RWPE2 (cell line): ENCODE results near the gene DOK4.

Experiments used
- ATAC-seq: fragments of 200-7000 bp; cut with Tn5 transposase; 3 replicates; pipeline ENCODE4 v1.9.1; 2021; ENCODE audit warnings: low read depth
- DNase-seq: peaks from one replicate; pipeline ENCODE4 v3.0.0-alpha.2; 2020; ENCODE audit warnings: low spot score
- H3K27ac ChIP-seq: fragments of 450-650 bp; 2 replicates; pipeline ENCODE4 v1.5.1; 2017; ENCODE audit warnings: mild to moderate bottlenecking; ENCODE audit not compliant: poor library complexity, severe bottlenecking
- H3K27me3 ChIP-seq: fragments of 250-450 bp; sonication (Bioruptor Pico); 2 replicates; pipeline ENCODE4 v1.5.1; 2021; ENCODE audit warnings: mild to moderate bottlenecking, moderate library complexity; ENCODE audit not compliant: insufficient read depth, poor library complexity, severe bottlenecking
- H3K36me3 ChIP-seq: fragments of 250-450 bp; sonication (Bioruptor Pico); 2 replicates; pipeline ENCODE4 v1.5.1; 2020; ENCODE audit warnings: low read depth, mild to moderate bottlenecking, moderate library complexity
- H3K4me1 ChIP-seq: fragments of 250-450 bp; sonication (Bioruptor Pico); 2 replicates; pipeline ENCODE4 v1.5.1; 2021; ENCODE audit warnings: mild to moderate bottlenecking, moderate library complexity; ENCODE audit not compliant: insufficient read depth, poor library complexity, severe bottlenecking
- H3K4me3 ChIP-seq: fragments of 250-450 bp; sonication (Bioruptor Pico); 2 replicates; pipeline ENCODE4 v1.5.1; 2021; ENCODE audit warnings: mild to moderate bottlenecking, moderate library complexity; ENCODE audit not compliant: severe bottlenecking
- H3K9me3 ChIP-seq: fragments of 250-450 bp; sonication (Bioruptor Pico); 2 replicates; pipeline ENCODE4 v1.5.1; 2021; ENCODE audit warnings: mild to moderate bottlenecking, moderate library complexity; ENCODE audit not compliant: severe bottlenecking
- TF ChIP-seq, protein P1 (sequence below): fragments of 450-650 bp; IDR thresholded peaks from one replicate; pipeline ENCODE4 v1.5.1; 2017; ENCODE audit warnings: mild to moderate bottlenecking, moderate library complexity; ENCODE audit not compliant: poor library complexity, severe bottlenecking

DOK4 gene

DNA sequence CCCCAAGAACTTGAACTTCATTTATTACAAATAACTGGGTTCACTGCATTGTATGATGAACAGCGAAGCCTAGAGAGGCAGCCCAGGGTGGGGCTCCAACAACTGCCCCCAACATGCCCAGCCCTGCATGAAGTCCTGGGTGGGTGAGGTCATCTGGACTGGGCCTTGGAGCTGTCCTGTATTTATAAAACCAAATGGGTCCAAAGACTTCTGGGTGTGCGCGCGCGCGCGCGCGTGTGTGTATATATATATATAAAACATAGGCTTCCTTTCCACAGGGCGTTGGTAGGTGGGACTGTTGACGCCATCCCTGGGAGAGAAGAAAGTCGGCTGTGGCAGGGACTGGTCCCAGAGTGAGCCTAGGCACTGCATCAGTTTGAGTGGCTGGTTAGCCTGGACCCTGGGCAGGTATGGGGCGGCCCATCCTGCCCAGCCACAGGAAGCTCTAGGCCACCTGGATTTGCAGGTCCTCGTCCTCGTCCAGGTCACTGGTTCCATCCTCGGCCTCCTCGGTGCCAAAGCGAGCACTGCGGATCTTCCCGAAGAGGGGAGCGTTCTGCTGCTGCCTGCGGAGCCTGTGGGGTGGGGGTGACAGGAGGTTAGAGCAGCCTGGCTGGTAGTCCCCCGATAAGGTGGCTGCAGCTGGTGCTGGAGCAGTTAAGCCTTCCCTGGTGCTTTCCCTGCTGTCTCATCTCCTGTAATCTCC, 26.2 kb upstream of the DOK4 start:
- Histone ChIP-seq H3K4me3 (no peak overlapping the region), H3K27ac (no peak overlapping the region), H3K9me3 (no peaks in the 10 kb centered on the region), H3K27me3 (no peaks in the 10 kb centered on the region), H3K4me1 (no peaks in the 10 kb centered on the region), H3K36me3 (no peaks in the 10 kb centered on the region)
- DNase-seq, result no peak
- TF ChIP-seq, protein P1, sequence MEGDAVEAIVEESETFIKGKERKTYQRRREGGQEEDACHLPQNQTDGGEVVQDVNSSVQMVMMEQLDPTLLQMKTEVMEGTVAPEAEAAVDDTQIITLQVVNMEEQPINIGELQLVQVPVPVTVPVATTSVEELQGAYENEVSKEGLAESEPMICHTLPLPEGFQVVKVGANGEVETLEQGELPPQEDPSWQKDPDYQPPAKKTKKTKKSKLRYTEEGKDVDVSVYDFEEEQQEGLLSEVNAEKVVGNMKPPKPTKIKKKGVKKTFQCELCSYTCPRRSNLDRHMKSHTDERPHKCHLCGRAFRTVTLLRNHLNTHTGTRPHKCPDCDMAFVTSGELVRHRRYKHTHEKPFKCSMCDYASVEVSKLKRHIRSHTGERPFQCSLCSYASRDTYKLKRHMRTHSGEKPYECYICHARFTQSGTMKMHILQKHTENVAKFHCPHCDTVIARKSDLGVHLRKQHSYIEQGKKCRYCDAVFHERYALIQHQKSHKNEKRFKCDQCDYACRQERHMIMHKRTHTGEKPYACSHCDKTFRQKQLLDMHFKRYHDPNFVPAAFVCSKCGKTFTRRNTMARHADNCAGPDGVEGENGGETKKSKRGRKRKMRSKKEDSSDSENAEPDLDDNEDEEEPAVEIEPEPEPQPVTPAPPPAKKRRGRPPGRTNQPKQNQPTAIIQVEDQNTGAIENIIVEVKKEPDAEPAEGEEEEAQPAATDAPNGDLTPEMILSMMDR, result no peak
- no peak for ATAC-seq

GRCh38 chr16:57510016-57510871, 24.0 kb upstream of the DOK4 start:
- H3K9me3 ChIP-seq, result no peaks in the 10 kb centered on the region
- H3K36me3 ChIP-seq, result no peaks in the 10 kb centered on the region
- no peak overlapping the region for H3K4me3 ChIP-seq
- no peaks in the 10 kb centered on the region for H3K4me1 ChIP-seq
- TF ChIP-seq, protein P1, result no peak
- no peak overlapping the region for H3K27ac ChIP-seq
- H3K27me3 ChIP-seq, result no peaks in the 10 kb centered on the region
- ATAC-seq (no peak), DNase-seq (no peak)

DNA sequence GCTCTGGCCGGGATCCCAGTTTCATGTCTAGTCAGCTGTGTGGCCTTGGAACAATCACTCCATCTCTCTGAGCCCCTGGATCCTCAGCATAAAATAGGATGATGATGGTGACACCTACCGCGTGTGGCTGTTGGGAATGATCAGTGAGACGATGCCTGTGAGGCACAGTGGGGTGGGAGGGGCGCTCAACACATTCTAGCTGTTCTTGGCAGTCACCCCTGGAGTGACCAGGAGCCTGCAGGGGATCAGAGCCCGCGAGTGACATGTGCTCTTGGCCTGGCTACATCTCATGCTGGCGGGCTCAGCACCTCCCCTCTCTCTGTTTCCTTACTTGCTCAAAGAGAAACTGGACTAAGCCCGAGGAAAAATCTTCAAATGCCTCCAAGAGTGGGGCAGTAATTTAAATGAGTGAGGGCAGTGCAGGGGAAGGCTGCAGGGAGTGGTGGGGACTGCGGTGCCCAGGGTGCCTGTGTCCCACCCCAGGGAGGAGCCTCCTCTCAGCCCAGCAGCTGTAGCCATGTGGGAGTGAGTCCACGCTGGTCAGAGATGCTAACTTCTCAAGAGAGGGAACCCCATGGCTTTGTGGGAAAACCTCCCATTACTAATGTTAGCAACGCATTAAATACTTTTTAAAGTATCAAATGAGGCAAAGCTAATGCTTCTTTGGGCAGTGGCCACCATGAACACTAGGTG, 23.1 kb upstream of the DOK4 start:
- Histone ChIP-seq H3K36me3 (no peaks in the 10 kb centered on the region), H3K27me3 (no peaks in the 10 kb centered on the region), H3K4me3 (no peak overlapping the region), H3K9me3 (no peaks in the 10 kb centered on the region), H3K27ac (no peak overlapping the region), H3K4me1 (no peaks in the 10 kb centered on the region)
- ATAC-seq (no peak), DNase-seq (no peak)
- TF ChIP-seq, protein P1, result no peak

GRCh38 chr16:57508035-57508425, 21.7 kb upstream of the DOK4 start:
- Histone ChIP-seq H3K36me3 (no peaks in the 10 kb centered on the region), H3K4me1 (no peaks in the 10 kb centered on the region), H3K27ac (no peak overlapping the region), H3K4me3 (no peak overlapping the region), H3K27me3 (no peaks in the 10 kb centered on the region), H3K9me3 (no peaks in the 10 kb centered on the region)
- DNase-seq (no peak), ATAC-seq (no peak)
- TF ChIP-seq, protein P1, result no peak
